ENCODE results near the gene EIF1B.
"Not testable (repeated sequence)": the region's sequence is repeated elsewhere in the genome, so short reads cannot be mapped to it uniquely, and the experiment has no call there.

Gene EIF1B

GRCh38 chr3:40309418-40309924 lies at the start of gene EIF1B:
TSS of gene EIF1B (plus strand) at chr3:40309707. CDS start at chr3:40309942, 235 bp downstream.
- Histone ChIP-seq H4K20me1 (peaks cover 0 to 10% (median 0%) of the 10 kb centered on the region in 11 experiments; a peak in 5 of 22 replicates), H3K9ac (peak within 1 kb of the TSS; percentile 93 to 99 (median 96)), H3K4me2 (peak within 1 kb of the TSS; percentile 78 to 94 (median 86)), H3K4me1 (peaks cover 14 to 45% (median 22%) of the 10 kb centered on the region in 10 experiments), H3K9me3 (replicated peaks in 1 of 11) (no peaks in the 10 kb centered on the region), H3K27ac (peak within 1 kb of the TSS; percentile 92 to 98 (median 94)), H3K4me3 (peak within 1 kb of the TSS; percentile 86 to 99 (median 94)), H3K36me3 (peaks cover 30 to 38% (median 35%) of the 10 kb centered on the region in 11 experiments), H3K27me3 (no peaks in the 10 kb centered on the region)
- TF ChIP-seq Cebpa-rat (IDR thresholded peaks at IDR 0.05), result no peak

DNA sequence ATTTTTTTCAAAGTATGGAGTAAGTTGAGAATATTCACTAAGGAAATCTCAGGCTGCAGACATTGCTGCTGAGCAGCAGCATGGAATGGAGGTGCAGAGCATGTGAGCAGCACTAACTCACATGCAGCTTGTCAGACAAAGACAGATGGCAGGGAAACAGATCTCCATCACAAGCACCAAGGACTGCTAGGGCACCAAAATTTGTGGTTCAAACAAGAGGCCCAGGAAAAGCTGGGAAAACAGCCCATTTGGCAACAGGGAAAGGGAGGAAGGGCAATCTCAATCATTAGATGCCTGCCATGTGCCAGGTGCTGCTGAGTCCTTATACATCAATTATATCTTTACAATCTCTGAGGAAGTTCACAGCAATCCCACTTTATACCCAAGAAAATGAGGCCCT lies 47.2 kb upstream of the EIF1B start:
- Histone ChIP-seq H3K27ac (no peak overlapping the region), H3K4me1 (peaks cover 0 to 9% (median 0%) of the 10 kb centered on the region in 10 experiments; a peak in 5 of 20 replicates), H3K27me3 (no peaks in the 10 kb centered on the region), H3K4me2 (no peak overlapping the region), H3K9ac (no peak overlapping the region), H3K36me3 (no peaks in the 10 kb centered on the region), H4K20me1 (no peaks in the 10 kb centered on the region), H3K9me3 (replicated peaks in 1 of 11) (no peaks in the 10 kb centered on the region), H3K4me3 (no peak overlapping the region)
- no peak for TF ChIP-seq Cebpa-rat (IDR thresholded peaks at IDR 0.05)

DNA sequence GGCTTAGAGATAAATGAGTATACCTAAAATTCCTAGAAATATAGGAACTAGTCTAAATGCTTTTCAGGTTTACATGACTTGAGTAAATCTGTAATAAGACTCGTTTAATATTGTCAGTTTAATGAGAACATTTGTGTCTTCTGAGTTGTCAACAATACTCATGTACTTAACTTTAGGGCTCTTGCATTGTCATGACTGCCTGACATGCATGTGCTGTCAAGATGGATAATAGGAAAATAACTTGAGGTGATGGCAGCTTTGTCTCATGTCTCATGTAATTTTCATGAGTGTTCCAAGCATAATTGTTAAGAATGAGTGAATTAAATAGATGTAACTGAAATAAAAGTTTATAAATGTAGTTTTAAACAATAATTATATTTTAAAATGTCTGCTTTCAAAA lies 45.1 kb upstream of the EIF1B start:
- Histone ChIP-seq H3K36me3 (no peaks in the 10 kb centered on the region), H3K4me2 (no peak overlapping the region), H4K20me1 (no peaks in the 10 kb centered on the region), H3K4me1 (no peaks in the 10 kb centered on the region), H3K4me3 (no peak overlapping the region), H3K27me3 (no peaks in the 10 kb centered on the region), H3K27ac (no peak overlapping the region), H3K9me3 (replicated peaks in 1 of 11) (no peaks in the 10 kb centered on the region), H3K9ac (no peak overlapping the region)
- no peak for TF ChIP-seq Cebpa-rat (IDR thresholded peaks at IDR 0.05)

- Histone ChIP-seq H3K36me3 (no peaks in the 10 kb centered on the region), H3K4me1 (no peaks in the 10 kb centered on the region), H3K27ac (no peak overlapping the region), H3K9ac (no peak overlapping the region), H3K27me3 (no peaks in the 10 kb centered on the region), H4K20me1 (no peaks in the 10 kb centered on the region), H3K4me3 (no peak overlapping the region), H3K4me2 (no peak overlapping the region), H3K9me3 (replicated peaks in 1 of 11) (peaks cover 0 to 7% (median 0%) of the 10 kb centered on the region in 11 experiments; a peak in 1 of 22 replicates)
- no peak for TF ChIP-seq Cebpa-rat (IDR thresholded peaks at IDR 0.05)
Observed at GRCh38 chr3:40265181-40265580, 44.3 kb upstream of the EIF1B start.

DNA sequence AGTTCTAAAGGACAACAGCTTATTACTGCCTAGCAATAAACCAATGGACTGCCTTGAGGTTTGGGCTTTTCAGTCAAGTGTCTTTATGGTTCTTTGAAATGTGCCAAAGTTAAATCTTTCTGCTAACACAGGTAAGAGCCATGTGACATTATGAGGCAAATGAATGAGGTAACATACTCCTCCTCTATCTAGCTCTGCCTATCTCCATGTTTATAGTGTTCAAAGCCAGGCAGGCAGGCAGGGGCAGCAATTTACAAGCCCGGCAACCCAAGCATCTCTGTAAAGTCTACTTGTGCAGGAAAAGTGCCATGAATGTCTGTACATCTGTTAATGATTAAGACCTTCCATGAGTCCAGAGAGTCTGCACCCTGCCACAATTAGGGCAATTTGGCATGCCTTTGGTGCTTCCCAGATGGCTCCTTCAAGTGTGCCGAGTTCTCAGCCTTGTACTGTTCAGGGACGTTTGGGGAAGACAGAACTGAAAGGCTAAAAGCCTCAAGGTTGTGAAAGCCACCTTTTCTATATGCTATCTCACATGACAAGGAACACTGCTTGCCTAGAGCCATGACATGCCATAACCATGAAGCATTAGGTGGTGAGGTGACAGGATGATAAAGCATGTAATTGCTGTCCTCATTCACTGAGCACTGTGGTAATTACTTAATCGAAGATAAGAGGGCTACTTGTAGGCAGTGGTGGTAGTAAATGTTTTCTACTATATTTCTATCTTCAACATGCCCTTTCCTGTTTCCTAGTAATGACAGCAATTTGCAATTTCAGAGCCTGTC lies 41.4 kb upstream of the EIF1B start:
- H3K27me3 ChIP-seq, result no peaks in the 10 kb centered on the region
- peaks cover 0 to 7% (median 0%) of the 10 kb centered on the region in 11 experiments; a peak in 1 of 22 replicates for H3K9me3 ChIP-seq (replicated peaks in 1 of 11)
- no peak for TF ChIP-seq Cebpa-rat (IDR thresholded peaks at IDR 0.05)
- no peak overlapping the region for H3K27ac ChIP-seq
- H4K20me1 ChIP-seq, result no peaks in the 10 kb centered on the region
- H3K4me1 ChIP-seq, result no peaks in the 10 kb centered on the region
- H3K4me2 ChIP-seq, result no peak overlapping the region
- no peak overlapping the region for H3K4me3 ChIP-seq
- no peak overlapping the region for H3K9ac ChIP-seq
- no peaks in the 10 kb centered on the region for H3K36me3 ChIP-seq

GRCh38 chr3:40268802-40269524 lies 40.5 kb upstream of the EIF1B start:
- Histone ChIP-seq H3K9me3 (replicated peaks in 1 of 11) (peaks cover 0 to 7% (median 0%) of the 10 kb centered on the region in 11 experiments; a peak in 1 of 22 replicates), H3K27ac (no peak overlapping the region), H4K20me1 (no peaks in the 10 kb centered on the region), H3K4me1 (no peaks in the 10 kb centered on the region), H3K36me3 (no peaks in the 10 kb centered on the region), H3K27me3 (no peaks in the 10 kb centered on the region), H3K4me2 (no peak overlapping the region), H3K9ac (no peak overlapping the region), H3K4me3 (no peak overlapping the region)
- no peak for TF ChIP-seq Cebpa-rat (IDR thresholded peaks at IDR 0.05)

- H3K4me3 ChIP-seq, result no peak overlapping the region
- no peak for TF ChIP-seq Cebpa-rat (IDR thresholded peaks at IDR 0.05)
- no peaks in the 10 kb centered on the region for H3K27me3 ChIP-seq
- no peak overlapping the region for H3K9ac ChIP-seq
- H3K4me2 ChIP-seq, result peak overlapping the region in 1 of 11 experiments; percentile 12; a peak in 1 of 22 replicates
- peaks cover 0 to 5% (median 0%) of the 10 kb centered on the region in 10 experiments; a peak in 2 of 20 replicates for H3K4me1 ChIP-seq
- H3K27ac ChIP-seq, result no peak overlapping the region
- no peaks in the 10 kb centered on the region for H4K20me1 ChIP-seq
- no peaks in the 10 kb centered on the region for H3K36me3 ChIP-seq
- H3K9me3 ChIP-seq (replicated peaks in 1 of 11), result no peaks in the 10 kb centered on the region
Observed at GRCh38 chr3:40278791-40279190, 30.7 kb upstream of the EIF1B start.

GRCh38 chr3:40281995-40282394 lies 27.5 kb upstream of the EIF1B start:
- H3K36me3 ChIP-seq, result no peaks in the 10 kb centered on the region
- no peaks in the 10 kb centered on the region for H3K27me3 ChIP-seq
- H4K20me1 ChIP-seq, result no peaks in the 10 kb centered on the region
- no peaks in the 10 kb centered on the region for H3K9me3 ChIP-seq (replicated peaks in 1 of 11)
- H3K4me1 ChIP-seq, result peaks cover 0 to 5% (median 0%) of the 10 kb centered on the region in 10 experiments; a peak in 2 of 20 replicates
- H3K27ac ChIP-seq, result no peak overlapping the region
- H3K4me2 ChIP-seq, result no peak overlapping the region
- TF ChIP-seq Cebpa-rat (IDR thresholded peaks at IDR 0.05), result no peak
- H3K4me3 ChIP-seq, result no peak overlapping the region
- H3K9ac ChIP-seq, result no peak overlapping the region

DNA sequence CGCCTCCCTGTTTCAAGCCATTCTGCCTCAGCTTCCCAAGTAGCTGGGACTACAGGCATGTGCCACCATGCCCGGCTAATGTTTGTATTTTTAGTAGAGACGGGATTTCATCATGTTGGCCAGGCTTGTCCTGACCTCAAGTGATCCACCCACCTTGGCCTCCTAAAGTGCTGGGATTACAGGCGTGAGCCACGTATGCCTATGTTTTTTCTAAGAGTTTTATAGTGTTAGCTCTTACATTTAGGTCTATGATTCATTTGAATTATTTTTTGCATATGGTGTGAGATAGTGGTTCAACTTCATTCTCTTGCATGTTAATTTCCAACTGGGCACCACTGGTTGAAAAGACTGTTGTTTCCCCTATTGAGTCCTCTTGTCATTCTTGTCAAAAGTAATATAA lies 26.4 kb upstream of the EIF1B start:
- H3K9me3 ChIP-seq (replicated peaks in 1 of 11); H3K4me2 ChIP-seq; H3K27ac ChIP-seq; H4K20me1 ChIP-seq; H3K36me3 ChIP-seq; H3K27me3 ChIP-seq; H3K4me1 ChIP-seq; H3K4me3 ChIP-seq; H3K9ac ChIP-seq: not testable (repeated sequence)

All from BLaER1 treated with 17β-estradiol and CSF1 and Interleukin-3, amounts not matched to agents 10 nM and 100 nM (cell line).